ENCODE results near the gene RNF115.
"Not testable (repeated sequence)": the region's sequence is repeated elsewhere in the genome, so short reads cannot be mapped to it uniquely, and the experiment has no call there.

RNF115 gene

GRCh38 chr1:145805057-145805456 is 18.8 kb downstream of the RNF115 start:
- H3K4me3 ChIP-seq (ENCODE audit: low read depth, low read length), result no peak overlapping the region
- TF ChIP-seq CTCF (IDR thresholded peaks at IDR 0.05; ENCODE audit: control insufficient read depth, extremely low read depth, insufficient read depth), result no peak
- DNase-seq (ENCODE audit: low read depth), result no peak

GRCh38 chr1:145804235-145805045 is 19.5 kb downstream of the RNF115 start:
- no peak for DNase-seq (ENCODE audit: low read depth)
- H3K4me3 ChIP-seq (ENCODE audit: low read depth, low read length), result no peak overlapping the region
- no peak for TF ChIP-seq CTCF (IDR thresholded peaks at IDR 0.05; ENCODE audit: control insufficient read depth, extremely low read depth, insufficient read depth)

GRCh38 chr1:145799806-145800205 is 24.1 kb downstream of the RNF115 start:
- DNase-seq (ENCODE audit: low read depth), result no peak
- H3K4me3 ChIP-seq (ENCODE audit: low read depth, low read length), result no peak overlapping the region
- no peak for TF ChIP-seq CTCF (IDR thresholded peaks at IDR 0.05; ENCODE audit: control insufficient read depth, extremely low read depth, insufficient read depth)

- DNase-seq (ENCODE audit: low read depth), result no peak
- no peak for TF ChIP-seq CTCF (IDR thresholded peaks at IDR 0.05; ENCODE audit: control insufficient read depth, extremely low read depth, insufficient read depth)
Observed at GRCh38 chr1:145796753-145797152, 27.1 kb downstream of the RNF115 start.

GRCh38 chr1:145795257-145795881 is 28.5 kb downstream of the RNF115 start:
- no peak for TF ChIP-seq CTCF (IDR thresholded peaks at IDR 0.05; ENCODE audit: control insufficient read depth, extremely low read depth, insufficient read depth)
- no peak for DNase-seq (ENCODE audit: low read depth)
- no peak overlapping the region for H3K4me3 ChIP-seq (ENCODE audit: low read depth, low read length)

More at GRCh38 chr1:145796753-145797152, 27.1 kb downstream of the RNF115 start:
- H3K4me3 ChIP-seq (ENCODE audit: low read depth, low read length), result no peak overlapping the region

GRCh38 chr1:145792484-145792883 is 31.4 kb downstream of the RNF115 start:
- no peak overlapping the region for H3K4me3 ChIP-seq (ENCODE audit: low read depth, low read length)
- DNase-seq (ENCODE audit: low read depth), result no peak
- TF ChIP-seq CTCF (IDR thresholded peaks at IDR 0.05; ENCODE audit: control insufficient read depth, extremely low read depth, insufficient read depth), result no peak

- not testable (repeated sequence) for H3K4me3 ChIP-seq (ENCODE audit: low read depth, low read length); DNase-seq (ENCODE audit: low read depth)
Observed at GRCh38 chr1:145791860-145792259, 32.0 kb downstream of the RNF115 start.

Data from LNCaP clone FGC (cell line).